Measurements from ENCODE around the gene THOC1.

DNA sequence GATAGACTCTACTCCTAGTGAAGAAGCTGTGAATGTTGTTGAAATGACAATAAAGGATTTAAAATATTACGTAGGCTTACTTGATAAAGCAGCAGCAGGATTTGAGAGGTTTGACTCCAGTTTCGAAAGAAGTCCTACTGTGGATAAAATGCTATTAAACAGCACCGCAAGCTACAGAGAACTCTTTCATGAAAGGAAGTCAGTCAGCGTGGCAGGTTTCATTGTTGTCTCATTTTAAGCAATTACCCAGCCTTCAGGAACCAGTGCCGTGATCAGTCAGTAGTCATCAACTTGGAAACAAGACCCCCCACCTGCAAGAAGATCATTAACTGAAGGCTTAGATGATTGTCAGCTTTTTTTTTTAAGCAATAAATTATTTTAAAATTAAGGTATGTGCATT, 95.5 kb downstream of the THOC1 start:
- TF ChIP-seq, protein P1, sequence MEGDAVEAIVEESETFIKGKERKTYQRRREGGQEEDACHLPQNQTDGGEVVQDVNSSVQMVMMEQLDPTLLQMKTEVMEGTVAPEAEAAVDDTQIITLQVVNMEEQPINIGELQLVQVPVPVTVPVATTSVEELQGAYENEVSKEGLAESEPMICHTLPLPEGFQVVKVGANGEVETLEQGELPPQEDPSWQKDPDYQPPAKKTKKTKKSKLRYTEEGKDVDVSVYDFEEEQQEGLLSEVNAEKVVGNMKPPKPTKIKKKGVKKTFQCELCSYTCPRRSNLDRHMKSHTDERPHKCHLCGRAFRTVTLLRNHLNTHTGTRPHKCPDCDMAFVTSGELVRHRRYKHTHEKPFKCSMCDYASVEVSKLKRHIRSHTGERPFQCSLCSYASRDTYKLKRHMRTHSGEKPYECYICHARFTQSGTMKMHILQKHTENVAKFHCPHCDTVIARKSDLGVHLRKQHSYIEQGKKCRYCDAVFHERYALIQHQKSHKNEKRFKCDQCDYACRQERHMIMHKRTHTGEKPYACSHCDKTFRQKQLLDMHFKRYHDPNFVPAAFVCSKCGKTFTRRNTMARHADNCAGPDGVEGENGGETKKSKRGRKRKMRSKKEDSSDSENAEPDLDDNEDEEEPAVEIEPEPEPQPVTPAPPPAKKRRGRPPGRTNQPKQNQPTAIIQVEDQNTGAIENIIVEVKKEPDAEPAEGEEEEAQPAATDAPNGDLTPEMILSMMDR (IDR thresholded peaks at IDR 0.05; ENCODE audit: low read depth, low read length) = no peak
- no peak for TF ChIP-seq EZH2phosphoT487 (IDR thresholded peaks at IDR 0.05; ENCODE audit: low read depth)
